HCT116 (cell line): ENCODE results near the gene ELAVL1. TPM values are rescaled to one million over a fixed set of nuclear protein-coding genes. Genes with fewer than 3 reads are reported as not detected.

Experiments used
- ATAC-seq: fragments of 200-7000 bp; cut with Tn5 transposase; 2 replicates; pipeline ENCODE4 v1.9.1; 2020; ENCODE audit warnings: mild to moderate bottlenecking, moderate library complexity
- BruUV-seq: library from RNA; stranded (reverse); fragments of 400-500 nt; replicated peaks from 2 replicates; lab custom pipeline; 2021; lab: Mats Ljungman, UMichigan
- CTCF ChIA-PET: fragments of 300-600 bp; sonication (Branson Sonifier 250); formaldehyde crosslinking; loops from one replicate; lab custom pipeline; 2021; ENCODE audit warnings: antibody characterized with exemption; lab: Charles Lee
- POLR2A ChIA-PET: fragments of 300-600, 350-600 bp; sonication (Branson Sonifier 250); formaldehyde crosslinking; loops from one replicate; lab custom pipeline; 2021; ENCODE audit warnings: antibody characterized with exemption; lab: Charles Lee
- RAD21 ChIA-PET, 2 experiments: fragments of 300-600 bp; sonication (Branson Sonifier 250); formaldehyde crosslinking; loops; one replicate each; lab custom pipeline; 2023; ENCODE audit warnings: low total read pairs in 2 of 2; ENCODE audit not compliant: uncharacterized antibody in 2 of 2, unreplicated experiment in 2 of 2, low non-redundant PET in 1 of 2; lab: Charles Lee
- DNase-seq: peaks from one replicate; pipeline ENCODE4 v3.0.0-alpha.2; 2010; ENCODE audit warnings: low read depth, low spot score
- H2AFZ ChIP-seq: fragments of 200-600 bp; shearing (Covaris generic), sonication (generic); 2 replicates; pipeline ENCODE4 v1.6.1; 2017; ENCODE audit warnings: low read depth, mixed run types, mixed read lengths, antibody characterized with exemption, low read length; ENCODE audit not compliant: poor library complexity, severe bottlenecking
- H3K27ac ChIP-seq: 2 replicates; pipeline ENCODE4 v1.5.1; 2012; ENCODE audit warnings: low read depth, low read length
- H3K27me3 ChIP-seq: fragments of 200-600 bp; sonication (generic); 2 replicates; pipeline ENCODE4 v1.6.1; 2016; ENCODE audit warnings: mixed run types, low read length, mixed read lengths; ENCODE audit not compliant: insufficient read depth
- H3K36me3 ChIP-seq, 2 experiments: fragments of 200-500 bp in 1 of 2; fragments of 200-600 bp in 1 of 2; sonication (Bioruptor generic) in 1 of 2; sonication (generic) in 1 of 2; 2 replicates each; pipeline versions ENCODE4 v1.5.1 to v1.6.1; 2014 to 2016; ENCODE audit warnings: low read length in 2 of 2, inconsistent platforms in 1 of 2, mixed read lengths in 1 of 2, mixed run types in 1 of 2; ENCODE audit not compliant: insufficient read depth in 2 of 2, control insufficient read depth in 1 of 2
- H3K4me1 ChIP-seq, 2 experiments: fragments of 200-600 bp in 1 of 2; sonication (generic) in 1 of 2; 2 replicates each; pipeline versions ENCODE4 v1.5.1 to v1.6.1; 2012 to 2017; ENCODE audit warnings: low read length in 2 of 2, inconsistent platforms in 1 of 2, mild to moderate bottlenecking in 1 of 2, mixed read lengths in 1 of 2, mixed run types in 1 of 2, moderate library complexity in 1 of 2; ENCODE audit not compliant: insufficient read depth in 2 of 2, control insufficient read depth in 1 of 2
- H3K4me2 ChIP-seq: fragments of 200-600 bp; sonication (generic); 2 replicates; pipeline ENCODE4 v1.6.1; 2017; ENCODE audit warnings: mixed run types, low read length, mixed read lengths
- H3K4me3 ChIP-seq, 2 experiments: fragments of 200-600 bp in 1 of 2; sonication (generic) in 1 of 2; replicated peaks in 1 of 2; 2 replicates each; pipeline ENCODE4 v1.5.1; 2011 to 2016; ENCODE audit warnings: low read length in 2 of 2, control low read depth in 1 of 2, low read depth in 1 of 2, mild to moderate bottlenecking in 1 of 2, mixed read lengths in 1 of 2, mixed run types in 1 of 2
- H3K79me2 ChIP-seq: fragments of 200-600 bp; sonication (generic); 2 replicates; pipeline ENCODE4 v1.6.1; 2017; ENCODE audit warnings: mild to moderate bottlenecking, mixed run types, low read length, moderate library complexity, mixed read lengths; ENCODE audit not compliant: insufficient read depth
- H3K9ac ChIP-seq: fragments of 200-600 bp; sonication (generic); 2 replicates; pipeline ENCODE4 v1.6.1; 2016; ENCODE audit warnings: low read length, mixed read lengths
- H3K9me2 ChIP-seq: fragments of 200-600 bp; sonication (generic), shearing (Covaris generic); 2 replicates; pipeline ENCODE4 v1.6.1; 2017; ENCODE audit warnings: mixed run types, mild to moderate bottlenecking, moderate library complexity; ENCODE audit not compliant: insufficient read depth
- H3K9me3 ChIP-seq, 2 experiments: fragments of 200-500 bp in 1 of 2; fragments of 200-600 bp in 1 of 2; sonication (Bioruptor generic) in 1 of 2; sonication (generic) in 1 of 2; 2 replicates each; pipeline ENCODE4 v1.6.1; 2014 to 2017; ENCODE audit warnings: low read length in 2 of 2, mixed read lengths in 2 of 2, inconsistent platforms in 1 of 2, low read depth in 1 of 2, mild to moderate bottlenecking in 1 of 2, mixed run types in 1 of 2, moderate library complexity in 1 of 2; ENCODE audit not compliant: control insufficient read depth in 1 of 2, insufficient read depth in 1 of 2
- H4K20me1 ChIP-seq: fragments of 200-600 bp; sonication (generic), shearing (Covaris generic); 2 replicates; pipeline ENCODE4 v1.6.1; 2017; ENCODE audit warnings: mixed run types, mild to moderate bottlenecking, moderate library complexity; ENCODE audit not compliant: insufficient read depth
- CTCF ChIP-seq, 3 experiments: fragments of 200-600 bp in 1 of 3; sonication (generic) in 1 of 3; IDR thresholded peaks in 2 of 3; conservative IDR thresholded peaks in 1 of 3; 2 replicates each; pipeline ENCODE4 v1.5.1; 2012 to 2017; ENCODE audit warnings: low read depth in 2 of 3, low read length in 2 of 3, antibody characterized with exemption in 1 of 3, borderline replicate concordance in 1 of 3, control low read depth in 1 of 3, mild to moderate bottlenecking in 1 of 3, mixed read lengths in 1 of 3, mixed run types in 1 of 3, moderate library complexity in 1 of 3; ENCODE audit not compliant: insufficient read depth in 1 of 3
- EZH2phosphoT487 ChIP-seq: fragments of 200-600 bp; IDR thresholded peaks from 2 replicates; pipeline ENCODE4 v1.6.1; 2018; ENCODE audit warnings: antibody characterized with exemption, borderline replicate concordance
- MAX ChIP-seq: IDR thresholded peaks from 2 replicates; pipeline ENCODE4 v1.6.1; 2012
- SIN3A ChIP-seq: IDR thresholded peaks from 2 replicates; pipeline ENCODE4 v1.6.1; 2012; ENCODE audit warnings: low read depth
- SRF ChIP-seq: IDR thresholded peaks from 2 replicates; pipeline ENCODE4 v1.6.1; 2012; ENCODE audit warnings: low read depth
- YY1 ChIP-seq: IDR thresholded peaks from 2 replicates; pipeline ENCODE4 v1.6.1; 2011; ENCODE audit warnings: low read length, low read depth, moderate library complexity, mild to moderate bottlenecking; ENCODE audit not compliant: insufficient replicate concordance; ENCODE audit errors: extremely low read depth
- intact Hi-C: fragments of 100-400 bp; cut with micrococcal nuclease; formaldehyde crosslinking; loops from 2 replicates; pipeline ENCODE4 v1.10.0; 2022
- total RNA-seq: library from RNA; stranded (reverse); gene quantifications from one replicate; pipeline ENCODE4 v1.2.1, GENCODE V29; 2021; ENCODE audit not compliant: unreplicated experiment

Gene ELAVL1
- total RNA-seq, 1 experiment from 2014 or later = 134 TPM

GRCh38 chr19:7985481-7985911 lies 19.9 kb downstream of the ELAVL1 start:
- Histone ChIP-seq H2AFZ (no peak overlapping the region), H3K9me2 (no peaks in the 10 kb centered on the region), H3K4me3 (no peak overlapping the region), H3K4me1 (peaks cover 7% of the 10 kb centered on the region in 2 experiments; a peak in 3 of 4 replicates), H3K36me3 (peaks cover 37 to 68% of the 10 kb centered on the region in 2 experiments; a peak in 3 of 4 replicates), H3K27me3 (no peaks in the 10 kb centered on the region), H3K9me3 (no peaks in the 10 kb centered on the region)
- ChIA-PET POLR2A (no interaction called here), RAD21 (no interaction called here), CTCF (no interaction called here)
- no peak for DNase-seq
- no peak for TF ChIP-seq MAX
- TF ChIP-seq, all 23 proteins: peak for 0
- intact Hi-C loops = no loop called here
- no peak overlapping the region for H3K9ac ChIP-seq
- ATAC-seq = no peak
- no peak overlapping the region for H3K27ac ChIP-seq
- no TSS peak for BruUV-seq
- peaks cover 96% of the 10 kb centered on the region for H3K79me2 ChIP-seq
- no peaks in the 10 kb centered on the region for H4K20me1 ChIP-seq
- H3K4me2 ChIP-seq = no peak overlapping the region

GRCh38 chr19:7983995-7984837 lies 21.2 kb downstream of the ELAVL1 start:
- Histone ChIP-seq H3K4me3 (no peak overlapping the region), H4K20me1 (no peaks in the 10 kb centered on the region), H3K4me1 (peaks cover 0 to 2% of the 10 kb centered on the region in 2 experiments; a peak in 1 of 4 replicates), H3K4me2 (no peak overlapping the region), H3K27ac (no peak overlapping the region), H3K36me3 (peaks cover 35 to 62% of the 10 kb centered on the region in 2 experiments; a peak in 3 of 4 replicates), H3K27me3 (no peaks in the 10 kb centered on the region), H3K9ac (no peak overlapping the region), H3K9me2 (no peaks in the 10 kb centered on the region), H2AFZ (no peak overlapping the region), H3K79me2 (peaks cover 89% of the 10 kb centered on the region), H3K9me3 (no peaks in the 10 kb centered on the region)
- POLR2A ChIA-PET = no interaction called here
- no TSS peak for BruUV-seq
- DNase-seq (no peak), ATAC-seq (no peak)
- no peak for TF ChIP-seq CTCF (IDR thresholded peaks at IDR 0.05 in 2 of 3, conservative IDR thresholded peaks at IDR 0.05 in 1 of 3; ENCODE audit: borderline replicate concordance in 1 of 3, insufficient read depth in 1 of 3, low read depth in 2 of 3, low read length in 2 of 3)
- TF ChIP-seq YY1 = no peak
- TF ChIP-seq SRF = no peak
- TF ChIP-seq EZH2phosphoT487 = no peak
- TF ChIP-seq SIN3A = no peak
- RAD21 ChIA-PET = no interaction called here
- CTCF ChIA-PET = interaction anchor here (1.0 kb wide), 1 partner anchor 18 kb away, joined by 3 read pairs; no protein-coding TSS in a partner anchor
- intact Hi-C loops = no loop called here
